Endothelial cell of umbilical vein (primary cell): ENCODE measurements around the gene GLRA1. TPM values are rescaled to one million over a fixed set of nuclear protein-coding genes. Genes with fewer than 3 reads are reported as not detected.

ENCODE experiments used
- BruUV-seq: library from RNA; stranded (reverse); fragments of 400-500 nt; replicated peaks from 2 replicates; lab custom pipeline; 2021; lab: Mats Ljungman, UMichigan
- CTCF ChIA-PET: fragments of 300-600, 350-600 bp; sonication (Branson Sonifier 250); formaldehyde crosslinking; loops from one replicate; lab custom pipeline; 2021; ENCODE audit warnings: antibody characterized with exemption, inconsistent platforms; lab: Charles Lee
- POLR2A ChIA-PET: fragments of 300-600, 350-600 bp; sonication (Branson Sonifier 250); formaldehyde crosslinking; loops from one replicate; lab custom pipeline; 2021; ENCODE audit warnings: antibody characterized with exemption, inconsistent platforms; lab: Charles Lee
- DNase-seq: peaks from one replicate; pipeline ENCODE4 v3.0.0-alpha.2; 2011; ENCODE audit warnings: low read depth, low spot score
- FAIRE-seq: peaks from 2 replicates; lab custom pipeline; 2011; peaks lifted over from hg19 to GRCh38; lab: Jason Lieb, UNC
- H2AFZ ChIP-seq: 2 replicates; pipeline ENCODE4 v1.6.0; 2012; ENCODE audit warnings: low read depth, low read length, control low read depth, inconsistent platforms
- H3K27ac ChIP-seq: 2 replicates; pipeline ENCODE4 v1.5.1; 2011; ENCODE audit warnings: low read depth, mild to moderate bottlenecking, control low read depth, low read length, moderate library complexity; ENCODE audit not compliant: insufficient read depth
- H3K27me3 ChIP-seq, 2 experiments: 2 replicates each; pipeline versions ENCODE4 v1.6.0 to v1.6.1; 2011; ENCODE audit warnings: low read length in 2 of 2, mixed read lengths in 1 of 2; ENCODE audit not compliant: control insufficient read depth in 2 of 2, insufficient read depth in 2 of 2
- H3K36me3 ChIP-seq, 2 experiments: 2 replicates in 1 of 2; 3 replicates in 1 of 2; pipeline ENCODE4 v1.5.1; 2011; ENCODE audit warnings: low read length in 2 of 2, mild to moderate bottlenecking in 1 of 2, moderate library complexity in 1 of 2; ENCODE audit not compliant: control insufficient read depth in 2 of 2, insufficient read depth in 2 of 2; ENCODE audit errors: extremely low read depth in 1 of 2
- H3K4me1 ChIP-seq: 3 replicates; pipeline ENCODE4 v1.5.1; 2011; ENCODE audit warnings: mild to moderate bottlenecking, low read length; ENCODE audit not compliant: control insufficient read depth, insufficient read depth; ENCODE audit errors: extremely low read depth
- H3K4me2 ChIP-seq: 2 replicates; pipeline ENCODE4 v1.6.1; 2011; ENCODE audit warnings: low read length, control low read depth, mixed read lengths; ENCODE audit not compliant: insufficient read depth
- H3K4me3 ChIP-seq, 3 experiments: fragments of 200-600 bp in 1 of 3; sonication (generic), shearing (Covaris generic) in 1 of 3; replicated peaks in 1 of 3; 2 replicates each; pipeline ENCODE4 v1.5.1; 2011 to 2016; ENCODE audit warnings: control low read depth in 3 of 3, low read length in 3 of 3, mild to moderate bottlenecking in 2 of 3, inconsistent platforms in 1 of 3, low read depth in 1 of 3, moderate library complexity in 1 of 3; ENCODE audit not compliant: insufficient read depth in 1 of 3
- H3K79me2 ChIP-seq: 2 replicates; pipeline ENCODE4 v1.6.0; 2012; ENCODE audit warnings: low read length, inconsistent platforms; ENCODE audit not compliant: control insufficient read depth, insufficient read depth
- H3K9ac ChIP-seq: replicated peaks from 2 replicates; pipeline ENCODE3; 2011; ENCODE audit warnings: low read length, control low read depth; ENCODE audit not compliant: insufficient read depth; ENCODE audit errors: extremely low read depth
- H3K9me1 ChIP-seq: replicated peaks from 3 replicates; pipeline ENCODE4 v1.6.0; 2011; ENCODE audit warnings: mild to moderate bottlenecking, low read length; ENCODE audit not compliant: control insufficient read depth, insufficient read depth; ENCODE audit errors: extremely low read depth
- H3K9me3 ChIP-seq: replicated peaks from 2 replicates; pipeline ENCODE4 v1.5.1; 2012; ENCODE audit warnings: low read length, inconsistent platforms; ENCODE audit not compliant: control insufficient read depth, insufficient read depth
- H4K20me1 ChIP-seq: replicated peaks from 2 replicates; pipeline ENCODE3; 2011; ENCODE audit warnings: mild to moderate bottlenecking, low read length; ENCODE audit not compliant: control insufficient read depth, insufficient read depth; ENCODE audit errors: extremely low read depth
- EZH2 ChIP-seq: IDR thresholded peaks from 2 replicates; pipeline ENCODE4 v1.6.1; 2012; ENCODE audit warnings: borderline replicate concordance, low read depth, mild to moderate bottlenecking, moderate library complexity, low read length, inconsistent platforms; ENCODE audit not compliant: severe bottlenecking
- FOS ChIP-seq: IDR thresholded peaks from 2 replicates; pipeline ENCODE4 v1.6.1; 2011; ENCODE audit warnings: mild to moderate bottlenecking, low read length, moderate library complexity, borderline replicate concordance; ENCODE audit not compliant: insufficient read depth
- GATA2 ChIP-seq: IDR thresholded peaks from 2 replicates; pipeline ENCODE4 v1.7.0; 2011; ENCODE audit warnings: low read depth, mild to moderate bottlenecking, moderate library complexity, mixed read lengths, low read length; ENCODE audit not compliant: insufficient read length, insufficient read depth
- JUN ChIP-seq: IDR thresholded peaks from 2 replicates; pipeline ENCODE4 v1.6.1; 2011; ENCODE audit warnings: borderline replicate concordance, low read depth; ENCODE audit not compliant: insufficient read length, insufficient read depth
- MAX ChIP-seq: IDR thresholded peaks from 2 replicates; pipeline ENCODE4 v1.6.1; 2011; ENCODE audit not compliant: insufficient read depth, insufficient read length
- MYC ChIP-seq: IDR thresholded peaks from one replicate; pipeline ENCODE4 v1.6.1; 2011; ENCODE audit warnings: mild to moderate bottlenecking, low read depth, low read length
- POLR2A ChIP-seq: IDR thresholded peaks from 2 replicates; pipeline ENCODE4 v1.6.1; 2012; ENCODE audit warnings: low read depth, mild to moderate bottlenecking, control low read depth, low read length
- POLR2AphosphoS5 ChIP-seq: IDR thresholded peaks from 2 replicates; pipeline ENCODE4 v1.6.1; 2012; ENCODE audit warnings: low read depth, mild to moderate bottlenecking, control low read depth, low read length, moderate library complexity; ENCODE audit not compliant: insufficient read depth
- dilution Hi-C: fragments of 300-500 bp; cut with MboI; formaldehyde crosslinking; loops from one replicate; pipeline ENCODE4 v1.15.0; 2019; ENCODE audit warnings: low sequenced_read_pairs; ENCODE audit not compliant: extremely low pct_ligation_motif_present
- intact Hi-C: fragments of 100-400 bp; cut with micrococcal nuclease; formaldehyde crosslinking; loops from one replicate; pipeline ENCODE4 v1.10.0; 2022
- polyA plus RNA-seq, 4 experiments: library from polyadenylated mRNA; depleted of rRNA in 3 of 4; stranded (reverse) in 3 of 4; unstranded in 1 of 4; fragments of >200 nt; gene quantifications; 2 replicates each; pipeline versions ENCODE4 v1.2.1 to v1.2.3, GENCODE V29; 2011 to 2012; ENCODE audit warnings: missing spikeins in 1 of 4
- total RNA-seq: library from RNA; stranded (reverse); gene quantifications from 2 replicates; pipeline ENCODE4 v1.2.3, GENCODE V29; 2021
- TF ChIP-seq, protein P1 (sequence below), 2 donors: IDR thresholded peaks; 1 replicate in 1 of 2; 2 replicates in 1 of 2; pipeline ENCODE4 v1.5.1; 2011; ENCODE audit warnings: low read length in 2 of 2, mild to moderate bottlenecking in 2 of 2, moderate library complexity in 2 of 2, control low read depth in 1 of 2, inconsistent platforms in 1 of 2, low read depth in 1 of 2; ENCODE audit not compliant: insufficient read depth in 1 of 2; ENCODE audit errors: extremely low read depth in 1 of 2

Gene GLRA1
- total and polyA plus RNA-seq, 2 donors (not counting 3 experiments of a cell fraction or from before 2014, with no cell fraction given), result not detected

- no peaks in the 10 kb centered on the region for H3K9me3 ChIP-seq
- H3K9ac ChIP-seq, result no peak overlapping the region
- H3K9me1 ChIP-seq, result no peaks in the 10 kb centered on the region
- POLR2A ChIA-PET, result no interaction called here
- CTCF ChIA-PET, result no interaction called here
- no peak overlapping the region for H3K4me2 ChIP-seq
- H3K79me2 ChIP-seq, result no peaks in the 10 kb centered on the region
- H3K27me3 ChIP-seq, result no peaks in the 10 kb centered on the region
- BruUV-seq, result no TSS peak
- H3K4me1 ChIP-seq, result no peaks in the 10 kb centered on the region
- no peak for TF ChIP-seq POLR2A
- no peak for TF ChIP-seq MYC
- TF ChIP-seq JUN, result no peak
- TF ChIP-seq EZH2, result no peak
- TF ChIP-seq FOS, result no peak
- no peak for TF ChIP-seq MAX
- TF ChIP-seq POLR2AphosphoS5, result no peak
- TF ChIP-seq, protein P1, sequence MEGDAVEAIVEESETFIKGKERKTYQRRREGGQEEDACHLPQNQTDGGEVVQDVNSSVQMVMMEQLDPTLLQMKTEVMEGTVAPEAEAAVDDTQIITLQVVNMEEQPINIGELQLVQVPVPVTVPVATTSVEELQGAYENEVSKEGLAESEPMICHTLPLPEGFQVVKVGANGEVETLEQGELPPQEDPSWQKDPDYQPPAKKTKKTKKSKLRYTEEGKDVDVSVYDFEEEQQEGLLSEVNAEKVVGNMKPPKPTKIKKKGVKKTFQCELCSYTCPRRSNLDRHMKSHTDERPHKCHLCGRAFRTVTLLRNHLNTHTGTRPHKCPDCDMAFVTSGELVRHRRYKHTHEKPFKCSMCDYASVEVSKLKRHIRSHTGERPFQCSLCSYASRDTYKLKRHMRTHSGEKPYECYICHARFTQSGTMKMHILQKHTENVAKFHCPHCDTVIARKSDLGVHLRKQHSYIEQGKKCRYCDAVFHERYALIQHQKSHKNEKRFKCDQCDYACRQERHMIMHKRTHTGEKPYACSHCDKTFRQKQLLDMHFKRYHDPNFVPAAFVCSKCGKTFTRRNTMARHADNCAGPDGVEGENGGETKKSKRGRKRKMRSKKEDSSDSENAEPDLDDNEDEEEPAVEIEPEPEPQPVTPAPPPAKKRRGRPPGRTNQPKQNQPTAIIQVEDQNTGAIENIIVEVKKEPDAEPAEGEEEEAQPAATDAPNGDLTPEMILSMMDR (IDR thresholded peaks at IDR 0.05; ENCODE audit: extremely low read depth in 1 of 2, insufficient read depth in 1 of 2, low read depth in 1 of 2, low read length in 2 of 2), result no peak
- no peak for TF ChIP-seq GATA2
- H4K20me1 ChIP-seq, result no peaks in the 10 kb centered on the region
- FAIRE-seq (no peak), DNase-seq (no peak)
- no peak overlapping the region for H2AFZ ChIP-seq
- intact Hi-C loops (no loop called here), dilution Hi-C loops (no loop called here)
- no peaks in the 10 kb centered on the region for H3K36me3 ChIP-seq
- H3K4me3 ChIP-seq, result no peak overlapping the region
- H3K27ac ChIP-seq, result no peak overlapping the region
Observed at GRCh38 chr5:151856861-151857260, 67.8 kb downstream of the GLRA1 start.
